Measurements from ENCODE around the gene ZNF865. TPM values are rescaled to one million over a fixed set of nuclear protein-coding genes. Genes with fewer than 3 reads are reported as not detected.

Gene ZNF865
- total RNA-seq, 2 donors from 2014 or later, result 11.9 to 14.5 TPM

DNA sequence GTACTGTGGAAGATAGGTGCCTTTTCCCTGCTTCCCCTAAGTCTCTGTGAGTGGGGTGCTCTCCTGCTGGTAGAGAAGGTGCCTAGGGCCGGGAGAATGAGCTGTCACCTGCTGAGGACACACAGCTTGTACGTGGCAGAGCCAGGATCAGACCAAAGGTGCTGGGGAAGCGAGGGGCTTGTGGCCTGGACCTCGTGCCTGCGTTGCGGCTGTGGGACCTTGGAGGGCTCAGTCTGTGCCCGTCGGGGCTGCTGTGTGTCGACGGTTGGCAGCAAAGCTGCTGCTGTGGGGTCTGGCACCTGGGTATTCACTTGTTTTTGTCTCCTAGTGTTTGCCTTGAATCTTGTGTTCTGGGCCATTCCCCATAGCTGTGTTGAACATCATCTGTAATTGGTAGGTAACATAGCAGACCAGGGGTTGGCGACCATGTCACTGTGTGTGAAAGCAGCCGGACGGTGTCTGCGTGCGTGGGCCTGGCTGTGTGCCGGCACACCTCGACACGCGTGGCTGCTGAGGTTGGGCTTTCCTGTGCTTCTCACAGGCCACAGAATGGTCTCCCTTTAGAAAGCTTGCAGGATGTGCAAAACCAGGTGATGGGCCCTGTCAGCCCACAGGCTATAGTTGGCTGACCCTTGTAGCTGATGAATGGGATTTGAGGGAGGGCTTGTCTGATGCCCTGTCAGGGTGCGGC is 58.5 kb downstream of the ZNF865 start:
- no peaks in the 10 kb centered on the region for H3K27me3 ChIP-seq (replicated peaks; ENCODE audit: insufficient read depth)
- peaks cover 93% of the 10 kb centered on the region for H3K36me3 ChIP-seq
- no peak overlapping the region for H3K4me3 ChIP-seq
- no peak overlapping the region for H3K27ac ChIP-seq
- DNase-seq (ENCODE audit: low spot score), result no peak
- TF ChIP-seq, protein P1, sequence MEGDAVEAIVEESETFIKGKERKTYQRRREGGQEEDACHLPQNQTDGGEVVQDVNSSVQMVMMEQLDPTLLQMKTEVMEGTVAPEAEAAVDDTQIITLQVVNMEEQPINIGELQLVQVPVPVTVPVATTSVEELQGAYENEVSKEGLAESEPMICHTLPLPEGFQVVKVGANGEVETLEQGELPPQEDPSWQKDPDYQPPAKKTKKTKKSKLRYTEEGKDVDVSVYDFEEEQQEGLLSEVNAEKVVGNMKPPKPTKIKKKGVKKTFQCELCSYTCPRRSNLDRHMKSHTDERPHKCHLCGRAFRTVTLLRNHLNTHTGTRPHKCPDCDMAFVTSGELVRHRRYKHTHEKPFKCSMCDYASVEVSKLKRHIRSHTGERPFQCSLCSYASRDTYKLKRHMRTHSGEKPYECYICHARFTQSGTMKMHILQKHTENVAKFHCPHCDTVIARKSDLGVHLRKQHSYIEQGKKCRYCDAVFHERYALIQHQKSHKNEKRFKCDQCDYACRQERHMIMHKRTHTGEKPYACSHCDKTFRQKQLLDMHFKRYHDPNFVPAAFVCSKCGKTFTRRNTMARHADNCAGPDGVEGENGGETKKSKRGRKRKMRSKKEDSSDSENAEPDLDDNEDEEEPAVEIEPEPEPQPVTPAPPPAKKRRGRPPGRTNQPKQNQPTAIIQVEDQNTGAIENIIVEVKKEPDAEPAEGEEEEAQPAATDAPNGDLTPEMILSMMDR (IDR thresholded peaks at IDR 0.05), result no peak
- ATAC-seq (ENCODE audit: insufficient number of reproducible peaks, low FRiP score, low read depth), result no peak
- no peaks in the 10 kb centered on the region for H3K9me3 ChIP-seq
- H3K4me1 ChIP-seq (ENCODE audit: control insufficient read depth in 1 of 2, low read depth in 2 of 2), result peaks cover 3 to 6% of the 10 kb centered on the region in 2 donors

DNA sequence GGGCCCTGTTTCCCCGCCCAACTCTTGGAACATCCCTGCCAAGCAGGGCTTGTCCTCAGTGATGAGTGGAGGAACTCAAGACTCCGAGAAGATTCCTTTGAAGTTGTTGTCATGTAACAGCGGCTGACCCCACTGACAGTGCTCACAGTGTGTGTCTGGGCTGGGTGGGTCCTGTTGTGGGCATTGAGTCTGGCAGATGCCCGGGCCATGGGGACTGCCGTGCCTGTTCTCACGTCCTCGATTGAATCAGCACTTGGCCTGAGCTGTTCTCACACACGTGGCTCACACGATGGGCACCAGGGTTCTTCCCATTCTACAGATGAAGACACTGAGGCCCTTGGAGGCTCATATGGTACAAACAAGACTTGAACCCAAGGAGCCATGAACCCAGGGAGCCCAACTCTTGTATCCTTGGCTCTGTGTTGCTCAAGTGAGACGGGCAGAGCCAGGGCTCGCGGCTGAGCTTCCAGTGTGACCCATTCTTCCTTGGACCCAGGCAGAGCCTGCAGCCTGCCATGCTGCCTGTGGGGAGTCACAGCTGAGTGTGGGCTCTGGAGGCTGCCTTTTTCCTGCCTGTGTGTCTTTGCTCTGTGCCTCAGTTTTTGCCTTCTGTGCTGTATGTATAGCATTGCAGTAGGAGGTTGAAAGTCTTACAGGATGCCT is 61.0 kb downstream of the ZNF865 start:
- ATAC-seq (ENCODE audit: insufficient number of reproducible peaks, low FRiP score, low read depth) (no peak), DNase-seq (ENCODE audit: low spot score) (no peak)
- Histone ChIP-seq H3K4me3 (no peak overlapping the region), H3K36me3 (peaks cover 88% of the 10 kb centered on the region), H3K27me3 (replicated peaks; ENCODE audit: insufficient read depth) (no peaks in the 10 kb centered on the region), H3K9me3 (no peaks in the 10 kb centered on the region), H3K27ac (no peak overlapping the region), H3K4me1 (ENCODE audit: control insufficient read depth in 1 of 2, low read depth in 2 of 2) (no peaks in the 10 kb centered on the region)
- TF ChIP-seq, protein P1 (IDR thresholded peaks at IDR 0.05), result no peak

Other genes with a start within 250 kb of the ZNF865 start
- not detected for gene GARIN5B, start 242.4 kb upstream of the ZNF865 start, total RNA-seq
- gene IL11, start 235.2 kb upstream of the ZNF865 start, total RNA-seq, result under 1 TPM in 1 of 2 donors, not detected in 1; 0.92 TPM
- gene TMEM190, start 228.8 kb upstream of the ZNF865 start, total RNA-seq, result not detected
- gene TMEM238, start 221.4 kb upstream of the ZNF865 start, total RNA-seq, result 1 to 10 TPM in 1 of 2 donors, not detected in 1; 4.2 TPM
- 100 to 1,000 TPM; 175 to 274 TPM for gene RPL28, start 219.7 kb upstream of the ZNF865 start, total RNA-seq
- 10 to 100 TPM; 16.3 to 17.9 TPM for gene UBE2S, start 197.9 kb upstream of the ZNF865 start, total RNA-seq
- not detected for gene SHISA7, start 162.3 kb upstream of the ZNF865 start, total RNA-seq
- gene ISOC2, start 144.0 kb upstream of the ZNF865 start, total RNA-seq, result 10 to 100 TPM; 18.8 to 27.4 TPM
- gene C19orf85, start 140.9 kb upstream of the ZNF865 start, total RNA-seq, result not detected
- 1 to 10 TPM; 3.5 to 7.2 TPM for gene ZNF628, start 129.0 kb upstream of the ZNF865 start, total RNA-seq
- gene NAT14, start 120.5 kb upstream of the ZNF865 start, total RNA-seq, result 1 to 10 TPM; 3.4 to 3.8 TPM
- gene SSC5D, start 117.2 kb upstream of the ZNF865 start, total RNA-seq, result 10 to 100 TPM in 1 of 2 donors, 1 to 10 TPM in 1; 4.3 to 58.3 TPM
- not detected for gene SBK2, start 68.5 kb upstream of the ZNF865 start, total RNA-seq
- not detected for gene SBK3, start 60.1 kb upstream of the ZNF865 start, total RNA-seq
- gene ZNF579, start 24.8 kb upstream of the ZNF865 start, total RNA-seq, result 1 to 10 TPM; 2.4 to 3.9 TPM
- 10 to 100 TPM in 1 of 2 donors, 1 to 10 TPM in 1; 9.5 to 17.3 TPM for gene FIZ1, start 6.1 kb upstream of the ZNF865 start, total RNA-seq
- gene ZNF524, start 5.4 kb upstream of the ZNF865 start, total RNA-seq, result 10 to 100 TPM; 21.7 to 26.4 TPM
- 10 to 100 TPM in 1 of 2 donors, 1 to 10 TPM in 1; 8.5 to 13.0 TPM for gene ZNF784, start 18.9 kb downstream of the ZNF865 start, total RNA-seq
- 10 to 100 TPM; 46.0 to 65.5 TPM for gene ZNF580, start 35.4 kb downstream of the ZNF865 start, total RNA-seq
- 10 to 100 TPM in 1 of 2 donors, 1 to 10 TPM in 1; 6.7 to 23.8 TPM for gene ZNF581, start 38.0 kb downstream of the ZNF865 start, total RNA-seq
- 10 to 100 TPM; 10.5 to 14.8 TPM for gene CCDC106, start 42.6 kb downstream of the ZNF865 start, total RNA-seq
- 100 to 1,000 TPM in 1 of 2 donors, 10 to 100 TPM in 1; 77.3 to 106 TPM for gene U2AF2, start 49.4 kb downstream of the ZNF865 start, total RNA-seq
- gene EPN1, start 69.6 kb downstream of the ZNF865 start, total RNA-seq, result 10 to 100 TPM; 91.3 to 93.5 TPM
- gene NLRP9, start 132.8 kb downstream of the ZNF865 start, total RNA-seq, result not detected
- gene RFPL4A, start 153.4 kb downstream of the ZNF865 start, total RNA-seq, result not detected
- not detected for gene RFPL4AL1, start 163.5 kb downstream of the ZNF865 start, total RNA-seq
- gene NLRP11, start 226.4 kb downstream of the ZNF865 start, total RNA-seq, result not detected
- not detected for gene NLRP4, start 230.9 kb downstream of the ZNF865 start, total RNA-seq

Data from thoracic aorta (tissue), 2 donors.